ENCODE data around the gene SHLD1. TPM values are rescaled to one million over a fixed set of nuclear protein-coding genes. Genes with fewer than 3 reads are reported as not detected.

Gene SHLD1
- polyA plus RNA-seq, 1 donor (not counting 4 experiments of a cell fraction or from before 2014, with no cell fraction given) = 3.2 TPM

DNA sequence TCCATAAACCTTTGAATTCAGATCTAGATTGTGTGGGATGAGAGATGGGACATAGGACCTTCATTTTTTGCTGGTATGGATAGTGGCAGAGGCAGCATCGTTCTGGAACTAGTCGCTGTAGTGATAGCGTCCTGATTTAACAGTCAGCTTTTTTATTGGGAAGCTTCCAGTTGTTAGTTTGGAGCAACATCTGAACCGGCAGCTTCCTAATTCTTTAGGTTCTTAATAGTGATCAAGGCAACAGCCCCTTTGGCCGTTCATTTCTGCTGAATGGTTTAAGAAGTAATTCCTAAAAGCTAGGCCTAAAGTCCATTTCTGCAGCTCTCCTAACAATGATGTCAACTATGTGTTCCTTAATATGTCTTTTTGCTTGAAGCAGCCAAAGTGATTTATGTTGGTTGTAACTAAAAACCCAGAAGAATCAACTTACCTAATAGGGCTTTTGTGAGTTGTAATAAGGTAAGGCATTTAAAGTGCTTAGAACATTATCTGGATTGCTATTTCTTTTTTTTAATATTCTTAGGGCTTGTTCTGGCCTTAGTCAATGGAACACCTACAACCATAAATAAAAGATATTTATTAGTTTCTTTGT, 90.3 kb downstream of the SHLD1 start:
- H3K79me2 ChIP-seq (ENCODE audit: control insufficient read depth, insufficient read depth, low read length) = no peaks in the 10 kb centered on the region
- no peaks in the 10 kb centered on the region for H3K36me3 ChIP-seq (ENCODE audit: control insufficient read depth in 2 of 2, extremely low read depth in 1 of 2, insufficient read depth in 2 of 2, low read length in 2 of 2)
- DNase-seq (ENCODE audit: low read depth, low spot score) (no peak), FAIRE-seq (no peak)
- no peaks in the 10 kb centered on the region for H4K20me1 ChIP-seq (ENCODE audit: control insufficient read depth, extremely low read depth, insufficient read depth, low read length)
- H3K27me3 ChIP-seq (ENCODE audit: control insufficient read depth, extremely low read depth, insufficient read depth, low read length) = no peaks in the 10 kb centered on the region
- H3K4me3 ChIP-seq (ENCODE audit: control insufficient read depth in 2 of 3, extremely low read depth in 1 of 3, insufficient read depth in 2 of 3, low read depth in 1 of 3, low read length in 3 of 3) = no peak overlapping the region
- no peak overlapping the region for H3K4me2 ChIP-seq (ENCODE audit: control insufficient read depth, extremely low read depth, insufficient read depth, low read depth, low read length)
- H3K9ac ChIP-seq (ENCODE audit: control insufficient read depth, extremely low read depth, insufficient read depth, low read length) = no peak overlapping the region
- TF ChIP-seq, protein P1, sequence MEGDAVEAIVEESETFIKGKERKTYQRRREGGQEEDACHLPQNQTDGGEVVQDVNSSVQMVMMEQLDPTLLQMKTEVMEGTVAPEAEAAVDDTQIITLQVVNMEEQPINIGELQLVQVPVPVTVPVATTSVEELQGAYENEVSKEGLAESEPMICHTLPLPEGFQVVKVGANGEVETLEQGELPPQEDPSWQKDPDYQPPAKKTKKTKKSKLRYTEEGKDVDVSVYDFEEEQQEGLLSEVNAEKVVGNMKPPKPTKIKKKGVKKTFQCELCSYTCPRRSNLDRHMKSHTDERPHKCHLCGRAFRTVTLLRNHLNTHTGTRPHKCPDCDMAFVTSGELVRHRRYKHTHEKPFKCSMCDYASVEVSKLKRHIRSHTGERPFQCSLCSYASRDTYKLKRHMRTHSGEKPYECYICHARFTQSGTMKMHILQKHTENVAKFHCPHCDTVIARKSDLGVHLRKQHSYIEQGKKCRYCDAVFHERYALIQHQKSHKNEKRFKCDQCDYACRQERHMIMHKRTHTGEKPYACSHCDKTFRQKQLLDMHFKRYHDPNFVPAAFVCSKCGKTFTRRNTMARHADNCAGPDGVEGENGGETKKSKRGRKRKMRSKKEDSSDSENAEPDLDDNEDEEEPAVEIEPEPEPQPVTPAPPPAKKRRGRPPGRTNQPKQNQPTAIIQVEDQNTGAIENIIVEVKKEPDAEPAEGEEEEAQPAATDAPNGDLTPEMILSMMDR (optimal IDR thresholded peaks at IDR 0.05 in 1 of 3, IDR thresholded peaks at IDR 0.05 in 1 of 3, conservative IDR thresholded peaks at IDR 0.05 in 1 of 3; ENCODE audit: extremely low read depth in 1 of 3, insufficient read depth in 2 of 3, low read length in 3 of 3) = no peak
- TF ChIP-seq EZH2 (IDR thresholded peaks at IDR 0.05; ENCODE audit: low read length) = no peak
- H3K9me3 ChIP-seq (ENCODE audit: control insufficient read depth, low read depth, low read length) = no peaks in the 10 kb centered on the region
- dilution Hi-C loops (cut with MboI; ENCODE audit: extremely low pct_ligation_motif_present, low sequenced_read_pairs) = no loop called here
- H3K9me1 ChIP-seq (ENCODE audit: control insufficient read depth, extremely low read depth, insufficient read depth, low read length) = no peaks in the 10 kb centered on the region
- H3K27ac ChIP-seq (ENCODE audit: control insufficient read depth, insufficient read depth, low read length) = no peak overlapping the region
- H3K4me1 ChIP-seq (ENCODE audit: control insufficient read depth, extremely low read depth, insufficient read depth, low read length) = peaks cover 7% of the 10 kb centered on the region
- no peak overlapping the region for H2AFZ ChIP-seq (ENCODE audit: control insufficient read depth, low read length)

DNA sequence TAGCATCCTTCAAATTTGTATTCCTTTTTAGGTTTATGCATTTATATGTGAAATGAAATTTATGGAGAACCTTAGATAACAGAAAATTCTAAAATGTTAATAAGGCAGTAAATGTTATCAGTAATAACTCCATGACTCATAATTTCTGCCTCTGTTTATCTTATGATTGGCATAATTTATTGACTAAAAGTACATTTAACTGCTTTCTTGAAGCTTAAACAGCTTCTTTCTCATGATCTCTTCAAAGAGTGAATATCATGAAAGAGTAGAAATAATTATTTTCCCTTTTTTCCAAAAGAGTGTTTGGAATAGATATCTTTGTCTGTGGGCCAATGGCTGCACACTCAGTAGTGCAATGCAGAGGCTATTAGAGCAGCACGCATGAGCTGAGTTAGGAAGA, 91.3 kb downstream of the SHLD1 start:
- Histone ChIP-seq H3K4me3 (ENCODE audit: control insufficient read depth in 2 of 3, extremely low read depth in 1 of 3, insufficient read depth in 2 of 3, low read depth in 1 of 3, low read length in 3 of 3) (no peak overlapping the region), H4K20me1 (ENCODE audit: control insufficient read depth, extremely low read depth, insufficient read depth, low read length) (no peaks in the 10 kb centered on the region), H3K27ac (ENCODE audit: control insufficient read depth, insufficient read depth, low read length) (no peak overlapping the region), H2AFZ (ENCODE audit: control insufficient read depth, low read length) (no peak overlapping the region), H3K9me3 (ENCODE audit: control insufficient read depth, low read depth, low read length) (no peaks in the 10 kb centered on the region), H3K9ac (ENCODE audit: control insufficient read depth, extremely low read depth, insufficient read depth, low read length) (no peak overlapping the region), H3K4me2 (ENCODE audit: control insufficient read depth, extremely low read depth, insufficient read depth, low read depth, low read length) (no peak overlapping the region), H3K4me1 (ENCODE audit: control insufficient read depth, extremely low read depth, insufficient read depth, low read length) (peaks cover 7% of the 10 kb centered on the region), H3K36me3 (ENCODE audit: control insufficient read depth in 2 of 2, extremely low read depth in 1 of 2, insufficient read depth in 2 of 2, low read length in 2 of 2) (no peaks in the 10 kb centered on the region), H3K27me3 (ENCODE audit: control insufficient read depth, extremely low read depth, insufficient read depth, low read length) (no peaks in the 10 kb centered on the region), H3K79me2 (ENCODE audit: control insufficient read depth, insufficient read depth, low read length) (no peaks in the 10 kb centered on the region), H3K9me1 (ENCODE audit: control insufficient read depth, extremely low read depth, insufficient read depth, low read length) (no peaks in the 10 kb centered on the region)
- DNase-seq (ENCODE audit: low read depth, low spot score) = no peak
- dilution Hi-C loops (cut with MboI; ENCODE audit: extremely low pct_ligation_motif_present, low sequenced_read_pairs) = no loop called here
- no peak for TF ChIP-seq EZH2 (IDR thresholded peaks at IDR 0.05; ENCODE audit: low read length)
- TF ChIP-seq, protein P1 (optimal IDR thresholded peaks at IDR 0.05 in 1 of 3, IDR thresholded peaks at IDR 0.05 in 1 of 3, conservative IDR thresholded peaks at IDR 0.05 in 1 of 3; ENCODE audit: extremely low read depth in 1 of 3, insufficient read depth in 2 of 3, low read length in 3 of 3) = no peak
- no peak for FAIRE-seq

Data from keratinocyte (primary cell).